Activated T-helper 17 cell treated with anti-CD3 and anti-CD28 coated beads, Interleukin-2, amount 50 U/mL, for 72 hours (primary cell): ENCODE data around the gene SRPK2. TPM values are rescaled to one million over a fixed set of nuclear protein-coding genes. Genes with fewer than 3 reads are reported as not detected.
"Not testable (repeated sequence)": the region's sequence is repeated elsewhere in the genome, so short reads cannot be mapped to it uniquely, and the experiment has no call there.

Experiments used
- ATAC-seq: fragments of 150-1000 bp; cut with Tn5 transposase; replicated peaks from 2 replicates; pipeline ENCODE4 v1.10.0; 2021; ENCODE audit warnings: mild to moderate bottlenecking, moderate library complexity
- H3K27ac Mint-ChIP-seq: one replicate; pipeline ENCODE4 v1.8.0; 2022; ENCODE audit warnings: mixed read lengths
- H3K27me3 Mint-ChIP-seq: one replicate; pipeline ENCODE4 v1.8.0; 2022; ENCODE audit warnings: mixed read lengths
- H3K36me3 Mint-ChIP-seq: one replicate; pipeline ENCODE4 v1.8.0; 2022; ENCODE audit warnings: low read depth, mild to moderate bottlenecking, mixed read lengths
- H3K4me1 Mint-ChIP-seq: one replicate; pipeline ENCODE4 v1.8.0; 2022; ENCODE audit warnings: mixed read lengths
- H3K4me3 Mint-ChIP-seq: one replicate; pipeline ENCODE4 v1.8.0; 2022; ENCODE audit warnings: mild to moderate bottlenecking, mixed read lengths
- H3K9me3 Mint-ChIP-seq: one replicate; pipeline ENCODE4 v1.8.0; 2022; ENCODE audit warnings: mixed read lengths
- total RNA-seq, 2 donors: library from RNA; stranded (reverse); gene quantifications; one replicate each; pipeline ENCODE4 v1.2.3, GENCODE V29; 2022

SRPK2 gene
- total RNA-seq, 2 donors from 2014 or later = 31.5 to 38.5 TPM

- H3K4me3 Mint-ChIP-seq, ATAC-seq, H3K36me3 Mint-ChIP-seq, H3K27ac Mint-ChIP-seq, H3K27me3 Mint-ChIP-seq, H3K9me3 Mint-ChIP-seq: not testable (repeated sequence)
- H3K4me1 Mint-ChIP-seq = peaks cover 15% of the 10 kb centered on the region
Measured at GRCh38 chr7:105360149-105360548, 28.6 kb downstream of the SRPK2 start.

- Mint-ChIP-seq H3K4me3 (no peak overlapping the region), H3K36me3 (no peaks in the 10 kb centered on the region), H3K4me1 (peaks cover 47% of the 10 kb centered on the region), H3K27ac (no peak overlapping the region), H3K9me3 (no peaks in the 10 kb centered on the region), H3K27me3 (no peaks in the 10 kb centered on the region)
- ATAC-seq = no peak
Measured at GRCh38 chr7:105355701-105356100, 33.0 kb downstream of the SRPK2 start.

- Mint-ChIP-seq H3K4me1 (peaks cover 48% of the 10 kb centered on the region), H3K36me3 (no peaks in the 10 kb centered on the region), H3K9me3 (no peaks in the 10 kb centered on the region), H3K27ac (peak overlapping the region; percentile 74), H3K4me3 (peak overlapping the region; percentile 73), H3K27me3 (no peaks in the 10 kb centered on the region)
- ATAC-seq = no peak
Measured at GRCh38 chr7:105354383-105354782, 34.3 kb downstream of the SRPK2 start.

- peak overlapping the region; percentile 17 for H3K27ac Mint-ChIP-seq
- peaks cover 48% of the 10 kb centered on the region for H3K4me1 Mint-ChIP-seq
- H3K4me3 Mint-ChIP-seq = peak overlapping the region; percentile 73
- no peak for ATAC-seq
- no peaks in the 10 kb centered on the region for H3K27me3 Mint-ChIP-seq
- H3K9me3 Mint-ChIP-seq = no peaks in the 10 kb centered on the region
- H3K36me3 Mint-ChIP-seq = no peaks in the 10 kb centered on the region
Measured at GRCh38 chr7:105353752-105354328, 34.9 kb downstream of the SRPK2 start.

GRCh38 chr7:105352901-105353668 lies 35.6 kb downstream of the SRPK2 start:
- Mint-ChIP-seq H3K27me3 (no peaks in the 10 kb centered on the region), H3K4me3 (peak overlapping the region; percentile 73), H3K27ac (peak overlapping the region; percentile 85), H3K4me1 (peaks cover 43% of the 10 kb centered on the region), H3K36me3 (no peaks in the 10 kb centered on the region), H3K9me3 (no peaks in the 10 kb centered on the region)
- no peak for ATAC-seq

- Mint-ChIP-seq H3K4me1 (peaks cover 43% of the 10 kb centered on the region), H3K27me3 (no peaks in the 10 kb centered on the region), H3K36me3 (no peaks in the 10 kb centered on the region)
Measured at GRCh38 chr7:105352018-105352612, 36.6 kb downstream of the SRPK2 start.

GRCh38 chr7:105350906-105351305 lies 37.8 kb downstream of the SRPK2 start:
- H3K27me3 Mint-ChIP-seq = no peaks in the 10 kb centered on the region
- H3K36me3 Mint-ChIP-seq = no peaks in the 10 kb centered on the region
- H3K9me3 Mint-ChIP-seq = no peaks in the 10 kb centered on the region
- ATAC-seq = no peak
- H3K4me3 Mint-ChIP-seq = peak overlapping the region; percentile 26
- peak overlapping the region; percentile 51 for H3K27ac Mint-ChIP-seq
- H3K4me1 Mint-ChIP-seq = peaks cover 39% of the 10 kb centered on the region

More at GRCh38 chr7:105352018-105352612, 36.6 kb downstream of the SRPK2 start:
- peak overlapping the region; percentile 85 for H3K27ac Mint-ChIP-seq
- peak overlapping the region; percentile 73 for H3K4me3 Mint-ChIP-seq
- no peaks in the 10 kb centered on the region for H3K9me3 Mint-ChIP-seq
- peak; percentile 86 for ATAC-seq

- not testable (repeated sequence) for H3K9me3 Mint-ChIP-seq, H3K27ac Mint-ChIP-seq, H3K27me3 Mint-ChIP-seq, H3K36me3 Mint-ChIP-seq, H3K4me3 Mint-ChIP-seq, ATAC-seq
- peaks cover 28% of the 10 kb centered on the region for H3K4me1 Mint-ChIP-seq
Measured at GRCh38 chr7:105348177-105348576, 40.5 kb downstream of the SRPK2 start.

GRCh38 chr7:105346593-105347322 lies 42.0 kb downstream of the SRPK2 start:
- Mint-ChIP-seq H3K4me1 (peaks cover 21% of the 10 kb centered on the region), H3K36me3 (no peaks in the 10 kb centered on the region), H3K9me3 (no peaks in the 10 kb centered on the region), H3K27me3 (no peaks in the 10 kb centered on the region), H3K27ac (no peak overlapping the region), H3K4me3 (peak overlapping the region; percentile 42)
- ATAC-seq = peak; percentile 27

GRCh38 chr7:105346138-105346537 lies 42.6 kb downstream of the SRPK2 start:
- Mint-ChIP-seq H3K27me3 (no peaks in the 10 kb centered on the region), H3K4me1 (peaks cover 21% of the 10 kb centered on the region), H3K9me3 (no peaks in the 10 kb centered on the region), H3K27ac (no peak overlapping the region), H3K4me3 (peak overlapping the region; percentile 42), H3K36me3 (no peaks in the 10 kb centered on the region)
- ATAC-seq = no peak

- no peak overlapping the region for H3K27ac Mint-ChIP-seq
- peaks cover 18% of the 10 kb centered on the region for H3K4me1 Mint-ChIP-seq
- no peaks in the 10 kb centered on the region for H3K36me3 Mint-ChIP-seq
- H3K9me3 Mint-ChIP-seq = no peaks in the 10 kb centered on the region
- H3K4me3 Mint-ChIP-seq = peak overlapping the region; percentile 42
- H3K27me3 Mint-ChIP-seq = no peaks in the 10 kb centered on the region
- no peak for ATAC-seq
Measured at GRCh38 chr7:105345725-105346124, 43.0 kb downstream of the SRPK2 start.

- H3K4me3 Mint-ChIP-seq = peak overlapping the region; percentile 26
- H3K9me3 Mint-ChIP-seq = no peaks in the 10 kb centered on the region
- peaks cover 16% of the 10 kb centered on the region for H3K4me1 Mint-ChIP-seq
- peak; percentile 86 for ATAC-seq
- H3K36me3 Mint-ChIP-seq = no peaks in the 10 kb centered on the region
- no peaks in the 10 kb centered on the region for H3K27me3 Mint-ChIP-seq
- no peak overlapping the region for H3K27ac Mint-ChIP-seq
Measured at GRCh38 chr7:105345003-105345402, 43.7 kb downstream of the SRPK2 start.

- ATAC-seq = no peak
- no peaks in the 10 kb centered on the region for H3K9me3 Mint-ChIP-seq
- H3K27ac Mint-ChIP-seq = no peak overlapping the region
- H3K4me3 Mint-ChIP-seq = no peak overlapping the region
- peaks cover 8% of the 10 kb centered on the region for H3K4me1 Mint-ChIP-seq
- H3K36me3 Mint-ChIP-seq = no peaks in the 10 kb centered on the region
- H3K27me3 Mint-ChIP-seq = no peaks in the 10 kb centered on the region
Measured at GRCh38 chr7:105339404-105340323, 49.1 kb downstream of the SRPK2 start.

- Mint-ChIP-seq H3K4me1 (peaks cover 2% of the 10 kb centered on the region), H3K36me3 (no peaks in the 10 kb centered on the region), H3K27ac (no peak overlapping the region), H3K4me3 (no peak overlapping the region), H3K9me3 (no peaks in the 10 kb centered on the region), H3K27me3 (no peaks in the 10 kb centered on the region)
- ATAC-seq = no peak
Measured at GRCh38 chr7:105337529-105337928, 51.2 kb downstream of the SRPK2 start.
